NCI-H2029 treated with DMSO at 0.1 percent for 48 hours (cell line): ENCODE results near the gene SUGP2.
"Not testable (repeated sequence)": the region's sequence is repeated elsewhere in the genome, so short reads cannot be mapped to it uniquely, and the experiment has no call there.

Experiments used
- DNase-seq: peaks from one replicate; lab custom pipeline; 2025; lab: John Stamatoyannopoulos, UW

SUGP2 gene

DNA sequence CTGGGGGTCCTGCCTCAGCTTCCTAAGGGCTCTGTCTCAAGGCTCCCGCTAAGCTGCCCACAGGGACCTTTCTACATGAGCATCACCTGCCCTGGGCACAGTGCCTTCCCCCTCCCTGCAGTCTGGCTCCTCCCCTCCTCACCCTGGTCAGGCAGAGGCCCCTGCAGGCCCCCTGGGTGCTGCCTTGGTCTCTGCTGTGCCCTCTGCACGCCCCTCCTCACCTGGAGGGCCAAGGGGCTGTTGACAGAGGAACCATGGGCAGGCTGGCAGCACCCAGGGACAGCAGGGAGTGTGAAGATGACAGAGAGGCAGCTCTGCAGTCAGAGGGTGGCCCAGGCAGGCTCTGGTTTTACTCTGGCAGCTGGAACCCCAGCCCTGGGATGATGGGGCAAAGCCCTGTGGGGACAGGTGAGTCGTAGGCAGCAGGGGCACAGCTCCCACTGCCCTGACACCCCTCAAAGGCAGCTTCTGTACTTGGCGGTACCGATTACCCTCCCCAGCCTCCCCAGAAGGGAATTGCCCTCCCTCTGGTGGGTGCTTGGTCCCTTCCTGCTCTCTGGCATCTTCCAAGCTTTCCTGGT is 43.1 kb downstream of the SUGP2 start:
- no peak for DNase-seq

DNA sequence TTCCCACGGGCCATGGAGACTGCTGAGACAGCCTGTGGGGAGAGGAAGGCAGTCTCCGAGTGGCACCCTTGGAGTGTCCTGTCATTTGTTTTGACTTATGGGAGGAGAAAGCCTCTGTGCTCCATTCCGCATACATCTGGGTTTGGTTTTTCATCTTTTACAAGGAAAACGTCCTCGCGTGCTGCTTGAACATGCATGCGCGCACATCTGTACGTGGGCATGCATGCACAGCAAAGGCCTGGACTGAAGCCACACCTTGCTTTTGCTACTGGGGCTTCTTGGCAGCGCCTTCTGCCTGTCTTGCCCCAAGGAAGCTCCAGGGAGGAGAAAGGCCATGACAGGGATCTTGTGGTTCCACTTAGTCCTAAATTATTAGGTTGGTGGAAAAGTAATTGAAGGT is 44.0 kb downstream of the SUGP2 start:
- DNase-seq: no peak

DNA sequence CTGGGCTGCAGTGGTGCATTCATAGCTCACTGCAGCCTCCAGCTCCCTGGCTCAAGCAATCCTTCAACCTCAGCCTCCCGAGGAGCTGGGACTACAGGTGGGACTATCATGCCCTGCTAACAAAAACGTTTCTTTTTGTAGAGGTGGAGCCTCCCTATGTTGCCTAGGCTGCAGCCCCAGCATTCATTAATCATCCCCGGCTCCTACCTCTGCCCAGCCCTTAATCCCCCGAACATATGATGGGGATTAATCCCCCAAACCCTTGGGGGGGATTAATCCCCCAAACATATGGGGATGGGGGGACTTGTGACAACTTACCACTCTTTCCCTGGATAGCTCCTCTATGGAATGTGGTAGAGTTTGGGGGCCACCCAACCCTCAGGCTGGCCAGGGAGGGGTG is 45.9 kb downstream of the SUGP2 start:
- no peak for DNase-seq

DNA sequence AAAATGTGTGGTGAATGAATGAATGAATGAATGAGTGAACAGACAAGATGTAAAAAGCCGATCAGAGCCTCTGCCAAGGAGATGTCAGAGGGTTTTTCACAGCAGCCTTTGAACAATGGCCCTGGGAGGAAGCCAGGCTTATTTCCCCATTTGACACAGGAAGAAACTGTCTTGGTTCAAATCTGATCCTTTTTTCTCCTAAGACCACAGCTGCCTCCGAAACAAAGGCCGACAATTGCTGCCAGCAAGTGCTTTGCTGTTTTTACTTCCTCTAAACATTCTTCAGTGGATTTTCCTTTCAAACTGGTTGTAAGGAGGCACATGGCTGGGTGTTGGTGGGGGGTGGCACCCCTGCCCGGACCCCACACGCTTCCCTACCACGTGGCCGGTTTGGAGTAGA is 48.1 kb downstream of the SUGP2 start:
- no peak for DNase-seq

DNA sequence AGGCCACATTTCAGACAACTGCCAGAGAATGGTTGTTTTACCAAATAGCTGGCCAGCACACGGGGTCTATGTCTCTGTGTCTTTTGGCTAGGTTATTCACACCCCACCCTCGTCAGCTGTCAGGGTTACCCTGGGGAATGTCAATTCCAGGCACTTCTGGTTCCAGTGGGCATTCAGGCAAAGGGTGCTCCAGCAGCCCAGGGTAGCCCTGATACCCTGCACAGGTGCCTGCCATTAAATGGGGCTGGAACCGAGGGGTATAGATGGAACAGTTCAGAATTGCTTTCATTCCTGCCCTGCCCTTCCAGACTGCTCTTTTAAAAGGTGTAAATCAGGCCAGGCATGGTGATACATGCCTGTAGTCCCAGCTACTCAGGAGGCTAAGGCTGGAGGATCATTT is 49.1 kb downstream of the SUGP2 start:
- DNase-seq: no peak

DNA sequence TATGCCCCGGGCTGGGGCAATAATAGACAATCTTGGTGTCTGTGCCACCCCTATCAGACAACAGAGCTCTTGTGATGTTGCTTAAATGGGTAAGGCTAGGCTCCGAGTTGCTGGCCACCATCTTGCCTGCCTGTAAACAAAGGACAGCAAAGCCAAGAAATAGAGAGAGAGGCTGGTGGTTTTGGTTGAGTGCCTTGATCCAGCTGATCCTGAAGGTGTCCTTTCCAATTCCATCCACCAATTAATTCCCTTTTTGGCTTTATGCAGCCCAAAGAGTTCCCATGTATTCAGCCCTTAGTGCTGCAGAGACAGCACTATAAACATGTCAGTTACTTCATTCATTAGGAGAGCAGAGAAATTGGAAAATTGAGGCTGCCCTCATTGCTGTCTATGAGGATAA is 50.6 kb downstream of the SUGP2 start:
- DNase-seq: no peak

DNA sequence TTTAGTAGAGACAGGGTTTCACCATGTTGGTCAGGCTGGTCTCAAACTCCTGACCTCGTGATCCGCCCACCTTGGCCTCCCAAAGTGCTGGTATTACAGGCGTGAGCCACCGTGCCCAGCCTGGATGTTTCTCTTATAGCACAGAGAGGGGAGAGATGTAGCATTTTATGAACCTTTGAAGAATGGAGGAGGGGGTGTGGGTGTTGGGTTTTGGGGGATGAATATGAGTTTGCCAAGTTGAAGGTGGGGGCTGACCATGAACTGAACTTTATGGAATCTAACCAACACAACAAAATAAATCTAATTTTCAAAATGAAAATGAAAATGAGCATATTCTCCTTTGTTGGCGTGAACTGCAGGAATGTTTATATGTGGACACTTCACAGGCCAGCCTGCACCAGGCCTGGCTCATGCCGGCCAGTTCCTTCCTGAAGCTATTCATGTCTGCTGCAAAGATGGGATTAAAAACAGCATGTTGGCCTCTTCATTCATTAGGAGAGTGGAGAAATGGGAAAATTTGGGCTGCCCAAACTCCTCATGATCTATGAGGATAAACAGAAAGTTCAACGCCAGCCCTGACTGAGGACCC is 52.8 kb downstream of the SUGP2 start:
- no peak for DNase-seq

DNA sequence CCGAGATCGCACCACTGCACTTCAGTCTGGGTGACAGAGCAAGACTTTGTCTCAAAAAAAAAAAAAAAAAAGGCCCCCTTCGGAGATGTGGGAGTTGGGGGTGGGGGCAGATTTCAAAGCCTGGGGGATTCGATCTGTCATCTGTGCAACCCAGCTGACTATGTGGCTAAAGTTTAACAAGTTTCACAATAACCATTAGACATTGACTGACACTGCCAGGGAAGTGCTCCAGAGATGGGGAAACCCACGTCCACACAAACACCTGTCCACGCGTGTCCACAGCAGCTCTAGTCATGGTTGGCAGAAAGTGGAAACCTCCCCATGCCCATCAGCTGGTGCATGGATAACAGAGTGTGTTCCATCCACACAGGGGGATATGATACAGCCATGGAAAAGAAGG is 54.7 kb downstream of the SUGP2 start:
- DNase-seq: no peak

DNA sequence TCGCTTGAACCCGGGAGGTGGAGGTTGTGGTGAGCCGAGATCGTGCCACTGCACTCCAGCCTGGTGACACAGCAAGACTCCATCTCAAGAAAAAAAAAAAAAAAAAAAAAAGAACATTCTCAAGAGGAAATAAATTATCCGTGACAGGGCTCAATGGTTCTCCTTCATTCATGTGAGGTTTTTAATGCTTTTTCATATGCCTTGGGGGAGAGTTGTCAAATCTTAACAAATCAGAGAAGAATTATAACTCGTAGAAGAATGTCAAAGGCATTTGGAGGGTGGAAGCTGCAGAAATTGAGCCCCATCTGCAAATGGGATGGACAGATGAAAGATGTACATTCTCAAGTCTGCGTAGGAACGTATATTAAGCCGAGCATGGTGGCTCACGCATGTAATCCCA is 57.4 kb downstream of the SUGP2 start:
- DNase-seq: no peak

DNA sequence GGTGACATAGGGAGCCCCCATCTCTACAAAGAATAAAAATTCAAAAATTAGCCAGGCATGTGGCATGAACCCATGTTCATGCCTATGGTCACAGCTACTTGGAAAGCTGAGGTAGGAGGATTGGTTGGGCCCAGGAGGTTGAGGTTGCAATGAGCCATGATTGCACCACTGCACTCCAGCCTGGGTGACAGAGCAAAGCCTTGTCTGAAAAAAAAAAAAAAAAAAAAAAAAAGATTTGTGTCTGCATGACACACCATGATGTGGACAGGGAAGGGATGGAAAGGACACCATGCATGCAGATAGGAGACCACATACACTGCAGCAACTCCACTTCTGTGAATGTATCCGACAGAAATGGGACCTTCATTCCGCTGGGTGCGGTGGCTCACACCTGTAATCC is 58.3 kb downstream of the SUGP2 start:
- DNase-seq: no peak

DNA sequence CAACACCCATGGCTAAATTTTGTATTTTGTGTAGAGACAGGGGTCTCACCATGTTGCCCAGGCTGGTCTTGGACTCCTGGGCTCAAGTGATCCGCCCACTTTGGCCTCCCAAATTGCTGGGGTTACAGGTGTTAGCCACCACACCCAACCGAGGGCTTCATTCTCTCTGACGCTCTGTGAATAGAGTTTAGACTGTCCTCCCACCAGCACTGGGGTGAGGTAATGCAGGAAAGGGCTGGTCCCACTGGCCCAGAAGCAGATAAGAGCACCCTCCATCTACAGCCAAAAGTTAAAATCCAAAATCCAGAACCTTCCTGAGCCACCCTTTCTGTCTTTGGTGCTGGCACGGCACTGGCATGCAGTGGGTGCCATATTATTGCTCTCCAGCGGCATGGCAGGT is 60.5 kb downstream of the SUGP2 start:
- no peak for DNase-seq

DNA sequence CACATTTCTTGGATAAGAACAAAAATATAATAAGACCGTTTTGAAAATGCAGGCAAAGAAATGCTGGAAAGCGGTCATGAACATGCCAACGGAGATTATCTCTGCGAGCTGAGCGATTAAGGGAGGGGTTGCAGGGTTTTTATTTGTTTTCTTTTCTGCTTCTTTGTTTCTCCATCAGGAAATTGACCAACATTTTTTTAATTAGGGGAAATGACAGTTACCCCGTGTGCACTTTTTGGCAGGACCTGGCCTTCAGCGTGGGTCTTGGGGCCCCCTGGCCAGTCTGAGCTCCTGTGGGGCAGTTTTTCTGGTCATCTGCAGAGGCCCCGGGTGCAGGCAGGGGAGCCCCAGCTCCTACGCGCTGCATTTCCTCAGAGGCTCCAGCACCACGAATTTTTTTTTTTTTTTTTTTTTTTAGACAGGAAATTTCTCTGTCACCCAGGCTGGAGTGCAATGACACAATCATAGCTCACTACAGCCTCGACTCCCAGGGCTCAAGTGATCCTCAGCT is 61.0 kb downstream of the SUGP2 start:
- no peak for DNase-seq

DNA sequence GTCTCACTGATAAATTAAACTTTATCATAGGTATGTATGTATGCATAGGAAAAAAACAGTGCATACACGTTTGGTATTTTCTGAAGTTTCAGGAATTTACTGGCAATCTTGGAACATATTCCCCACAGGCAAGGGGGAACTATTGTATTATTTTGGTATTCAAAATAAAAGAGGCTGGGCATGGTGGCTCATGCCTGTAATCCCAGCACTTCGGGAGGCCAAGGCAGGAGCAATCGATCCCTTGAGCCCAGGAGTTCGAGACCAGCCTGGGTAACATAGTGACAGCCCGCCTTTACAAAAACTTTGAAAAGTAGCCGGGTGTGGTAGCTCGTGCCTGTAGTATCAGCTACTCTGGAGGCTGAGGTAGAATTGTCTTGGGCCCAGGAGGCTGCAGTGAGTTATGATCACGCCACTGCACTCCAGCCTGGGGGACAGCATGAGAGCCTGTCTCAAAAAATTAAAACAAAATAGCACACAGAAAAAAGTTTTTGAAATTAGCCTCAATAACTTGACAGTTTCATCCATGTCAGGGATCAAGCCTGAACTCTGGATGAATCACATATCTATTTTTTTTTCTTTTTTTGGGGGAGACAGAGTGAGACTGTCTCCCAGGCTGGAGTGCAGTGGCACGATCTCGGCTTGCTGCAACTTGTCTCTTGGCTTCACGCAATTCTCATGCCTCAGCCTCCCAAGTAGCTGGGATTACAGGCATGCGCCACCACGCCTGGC is 63.2 kb downstream of the SUGP2 start:
- DNase-seq: no peak

DNA sequence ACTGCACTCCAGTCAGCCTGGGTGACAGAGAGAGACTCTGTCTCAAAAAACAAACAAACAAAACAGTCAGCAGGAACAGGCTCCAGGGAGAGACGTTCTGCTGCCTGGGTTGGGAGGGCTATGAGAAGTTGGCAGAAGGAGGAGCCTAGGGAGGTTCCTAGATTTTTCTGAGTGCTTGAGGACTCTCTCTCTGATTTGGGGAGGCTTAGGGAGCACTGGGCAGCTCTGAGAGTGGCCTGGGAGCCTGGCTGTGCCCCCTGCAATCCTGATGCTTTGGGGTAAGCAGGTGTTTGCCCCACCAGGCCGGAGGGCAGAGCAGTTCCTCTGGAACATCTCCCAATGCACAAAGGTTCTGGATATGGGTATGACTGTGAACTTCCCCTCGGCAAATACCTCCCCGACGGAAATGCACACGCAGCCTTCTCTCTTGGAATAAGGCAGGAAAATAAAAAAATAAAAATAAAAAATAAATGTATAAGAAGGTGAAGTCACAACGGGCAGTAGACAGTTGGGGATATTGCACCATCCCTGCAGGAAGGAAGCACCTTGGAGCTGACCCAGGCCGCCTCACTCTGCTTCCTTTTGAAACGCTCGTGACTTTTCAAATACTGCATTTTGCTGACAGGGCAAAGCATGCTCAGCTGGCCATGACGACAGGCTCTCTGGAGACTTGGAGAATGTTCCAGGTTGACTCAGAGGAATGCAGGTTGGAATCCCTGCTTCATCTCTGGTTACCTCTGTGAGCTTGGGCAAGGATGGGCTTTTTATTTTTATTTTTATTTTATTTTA is 65.8 kb downstream of the SUGP2 start:
- no peak for DNase-seq

DNA sequence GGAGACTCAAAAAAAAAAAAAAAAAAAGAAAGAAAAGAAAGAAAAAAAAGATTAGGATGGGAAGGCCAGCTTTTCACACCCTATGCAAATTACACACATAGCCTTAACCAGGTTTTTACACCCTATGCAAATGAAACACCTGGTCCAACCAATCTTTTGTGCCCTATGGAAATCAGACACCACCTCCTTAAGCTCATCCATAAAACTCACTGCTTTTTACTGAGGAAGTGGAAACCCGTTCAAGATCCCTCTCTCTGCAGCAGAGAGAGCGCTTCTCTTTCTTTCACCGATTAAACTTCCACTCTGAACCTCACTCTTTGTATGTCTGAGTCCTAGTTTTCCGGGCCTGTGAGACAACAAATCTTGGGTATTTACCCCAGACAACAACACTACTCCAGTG is 67.0 kb downstream of the SUGP2 start:
- DNase-seq: no peak

DNA sequence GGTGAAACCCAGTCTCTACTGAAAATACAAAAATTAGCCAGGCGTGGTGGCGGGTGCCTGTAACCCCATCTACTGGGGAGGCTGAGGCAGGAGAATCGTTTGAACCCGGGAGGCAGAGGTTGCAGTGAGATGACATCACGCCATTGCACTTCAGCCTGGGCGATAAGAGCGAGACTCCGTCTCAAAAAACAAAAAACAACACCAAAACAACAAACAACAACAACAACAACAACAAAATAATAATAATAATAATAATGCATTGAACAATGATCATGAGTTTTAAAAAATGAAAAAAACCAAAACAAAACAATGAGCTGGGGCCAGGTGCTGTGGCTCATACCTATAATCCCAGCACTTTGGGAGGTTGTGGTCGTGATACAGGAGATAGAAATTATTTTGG is 69.2 kb downstream of the SUGP2 start:
- no peak for DNase-seq

DNA sequence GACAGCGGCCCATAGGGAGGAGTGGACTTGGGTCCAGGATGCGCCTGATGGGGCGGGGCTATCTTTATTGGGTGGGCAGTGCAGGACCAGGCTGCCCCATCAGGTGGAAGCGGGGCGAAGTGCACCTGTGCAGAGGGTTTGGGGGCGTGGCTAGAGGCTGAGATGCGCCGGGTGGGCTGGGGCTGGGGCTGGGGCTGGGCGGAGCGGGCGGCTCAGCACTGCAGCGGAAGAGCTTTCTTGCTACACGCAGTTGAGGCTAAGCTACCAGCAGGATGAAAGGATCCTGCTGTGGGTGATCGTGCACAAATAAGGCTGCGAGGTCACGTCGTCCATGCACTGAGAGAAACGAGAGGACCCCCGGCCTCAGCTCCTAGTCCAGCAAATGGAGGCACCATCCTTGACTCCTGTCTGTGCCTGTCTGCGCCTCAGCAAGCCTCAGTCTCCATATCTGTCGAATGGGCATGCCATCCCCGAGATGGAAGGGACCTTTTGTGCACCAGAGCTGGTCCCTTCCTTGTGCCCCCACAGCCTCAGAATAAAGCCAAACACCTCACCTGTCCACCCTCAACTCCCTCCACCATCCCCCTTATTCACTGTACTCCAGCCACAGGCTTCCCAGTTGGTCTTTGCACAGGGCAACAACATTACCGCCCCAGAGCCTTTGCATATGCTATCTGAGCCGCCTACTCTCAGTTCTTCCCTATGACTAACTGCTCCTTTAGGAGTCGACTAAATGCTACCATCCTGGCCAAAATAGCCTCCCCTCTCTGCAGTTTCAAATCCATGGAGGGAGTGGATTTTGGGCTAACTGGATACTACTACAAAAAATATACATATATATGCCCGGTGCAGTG is 71.3 kb downstream of the SUGP2 start:
- DNase-seq: no peak

DNA sequence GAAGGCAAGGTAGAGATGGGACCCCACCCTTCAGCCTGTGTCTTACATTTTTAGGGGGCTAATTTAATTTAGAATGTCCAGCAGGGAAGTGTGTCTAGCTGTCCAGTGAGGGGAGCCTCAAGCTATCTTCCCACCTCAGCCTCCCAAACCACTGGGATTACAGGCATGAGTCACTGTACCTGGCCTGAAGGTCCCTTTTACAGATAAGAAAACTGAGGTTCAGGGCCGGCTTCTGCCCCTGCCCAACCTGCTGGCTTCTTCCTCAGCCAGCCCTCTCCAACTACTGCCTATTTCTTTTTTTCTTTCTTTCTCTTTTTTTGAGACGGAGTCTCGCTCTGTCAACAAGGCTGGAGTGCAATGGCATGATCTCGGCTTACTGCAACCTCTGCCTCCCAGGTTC is 72.9 kb downstream of the SUGP2 start:
- DNase-seq: no peak

DNA sequence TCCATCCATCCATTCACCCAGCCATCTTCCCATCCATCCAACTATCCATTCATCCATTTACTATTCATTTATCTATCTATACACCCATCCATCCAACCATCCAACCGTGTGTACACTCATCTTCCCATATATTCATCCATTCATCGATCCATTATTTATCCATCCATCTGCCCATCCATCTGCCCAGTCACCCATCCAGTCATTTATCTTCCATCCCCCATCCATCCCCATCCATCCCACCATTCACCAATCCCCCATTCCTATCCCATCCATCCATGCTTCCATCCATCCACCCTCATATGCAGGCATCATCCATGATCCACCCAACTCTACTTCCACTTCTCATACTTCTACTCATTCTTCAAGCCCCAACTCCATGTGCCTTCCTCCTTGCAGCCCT is 78.3 kb downstream of the SUGP2 start:
- DNase-seq: no peak

DNA sequence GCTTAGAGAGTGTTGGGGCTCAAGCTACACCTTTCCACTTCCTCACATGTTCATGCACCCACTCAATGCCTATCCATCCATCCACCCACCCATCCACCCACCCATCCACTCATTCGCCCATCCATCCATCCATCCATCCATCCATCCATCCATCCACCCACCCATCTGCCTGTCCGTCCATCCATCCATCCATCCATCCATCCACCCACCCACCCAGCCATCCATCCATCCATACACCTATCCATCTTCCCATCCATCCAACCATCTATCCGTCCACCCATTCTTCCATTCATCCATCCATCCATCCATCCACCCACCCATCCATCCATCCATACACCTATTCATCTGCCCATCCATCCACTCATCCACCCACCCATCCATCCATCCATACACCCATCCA is 79.2 kb downstream of the SUGP2 start:
- DNase-seq: no peak

DNA sequence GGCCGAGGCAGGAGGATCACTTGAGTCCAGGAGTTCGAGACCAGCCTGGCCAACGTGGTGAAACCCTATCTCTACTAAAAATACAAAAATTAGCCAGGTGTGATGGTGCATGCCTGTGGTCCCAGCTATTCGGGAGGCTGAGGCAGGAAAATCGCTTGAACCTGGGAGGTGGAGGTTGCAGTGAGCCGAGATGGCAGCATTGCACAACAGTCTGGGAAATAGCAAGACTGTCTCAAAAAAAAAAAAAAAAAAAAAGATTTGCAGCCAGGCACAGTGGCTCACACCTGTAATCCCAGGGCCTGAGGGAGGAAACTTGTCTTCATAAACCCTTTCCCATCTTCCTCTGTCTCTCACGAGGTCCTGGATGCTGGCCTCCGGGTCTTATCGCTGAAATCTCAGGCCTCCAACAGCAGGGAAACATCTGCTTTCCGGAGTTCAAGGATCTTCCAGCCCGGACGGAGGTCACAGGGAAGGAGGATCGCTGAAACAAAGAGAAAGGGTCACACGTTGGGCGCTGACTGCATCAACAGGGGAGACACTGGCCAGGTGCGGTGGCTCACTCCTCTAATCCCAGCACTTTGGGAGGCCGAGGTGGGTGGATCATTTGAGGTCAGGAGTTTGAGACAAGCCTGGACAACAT is 80.8 kb downstream of the SUGP2 start:
- DNase-seq: not testable (repeated sequence)
